Stimulated activated CD4-positive, alpha-beta T cell treated with anti-CD3 and anti-CD28 coated beads, Interleukin-12 subunit alpha, Interleukin-12 subunit beta, amount 100 ng/mL, for 48 hours (primary cell): ENCODE results near the gene RPS24.

Source experiments
- DNase-seq, 3 donors: peaks; one replicate each; pipeline ENCODE4 v3.0.0-alpha.2; 2020; ENCODE audit warnings: low read depth in 2 of 3, low spot score in 1 of 3

Gene RPS24

DNA sequence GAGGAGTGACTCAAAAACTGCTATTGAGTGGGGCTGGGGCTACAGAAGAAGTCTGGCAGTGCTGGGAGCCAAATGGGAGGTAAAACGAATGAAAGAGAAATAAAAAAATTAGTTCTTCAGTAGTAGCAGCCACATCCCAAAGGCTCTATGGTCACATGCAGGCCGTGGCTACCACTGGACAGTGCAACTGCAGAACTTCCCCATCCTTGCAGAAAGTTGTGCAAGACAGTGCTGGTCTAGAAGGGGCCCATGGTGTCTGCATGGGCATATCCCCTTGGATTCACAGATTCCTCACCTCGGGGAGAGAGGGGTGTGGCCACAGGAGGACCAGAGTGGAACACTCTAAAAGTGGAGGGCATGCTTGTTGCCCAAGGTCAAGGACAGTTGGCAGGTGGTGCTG, 47.6 kb downstream of the RPS24 start:
- no peak for DNase-seq

DNA sequence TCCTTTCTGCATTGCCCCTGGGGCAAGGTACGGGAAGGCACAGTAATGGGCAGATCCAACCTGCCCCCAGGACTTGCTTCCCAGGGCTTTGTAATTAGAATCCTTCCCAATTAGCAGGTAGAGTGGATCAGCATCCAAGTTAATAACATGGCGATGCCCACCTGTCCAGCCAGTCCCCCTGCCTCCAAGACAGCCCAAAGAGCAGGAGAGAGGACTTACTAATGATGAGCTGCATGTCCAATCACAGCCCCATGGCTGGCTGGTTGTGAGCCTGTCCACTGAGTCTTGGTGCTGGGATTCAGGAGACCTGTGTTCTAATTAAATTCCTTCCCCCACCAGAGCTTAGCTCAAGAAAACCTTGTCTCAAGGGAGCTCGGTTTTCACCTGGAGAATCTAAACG, 49.0 kb downstream of the RPS24 start:
- no peak for DNase-seq
